ENCODE measurements around the gene CD81.

CD81 gene

DNA sequence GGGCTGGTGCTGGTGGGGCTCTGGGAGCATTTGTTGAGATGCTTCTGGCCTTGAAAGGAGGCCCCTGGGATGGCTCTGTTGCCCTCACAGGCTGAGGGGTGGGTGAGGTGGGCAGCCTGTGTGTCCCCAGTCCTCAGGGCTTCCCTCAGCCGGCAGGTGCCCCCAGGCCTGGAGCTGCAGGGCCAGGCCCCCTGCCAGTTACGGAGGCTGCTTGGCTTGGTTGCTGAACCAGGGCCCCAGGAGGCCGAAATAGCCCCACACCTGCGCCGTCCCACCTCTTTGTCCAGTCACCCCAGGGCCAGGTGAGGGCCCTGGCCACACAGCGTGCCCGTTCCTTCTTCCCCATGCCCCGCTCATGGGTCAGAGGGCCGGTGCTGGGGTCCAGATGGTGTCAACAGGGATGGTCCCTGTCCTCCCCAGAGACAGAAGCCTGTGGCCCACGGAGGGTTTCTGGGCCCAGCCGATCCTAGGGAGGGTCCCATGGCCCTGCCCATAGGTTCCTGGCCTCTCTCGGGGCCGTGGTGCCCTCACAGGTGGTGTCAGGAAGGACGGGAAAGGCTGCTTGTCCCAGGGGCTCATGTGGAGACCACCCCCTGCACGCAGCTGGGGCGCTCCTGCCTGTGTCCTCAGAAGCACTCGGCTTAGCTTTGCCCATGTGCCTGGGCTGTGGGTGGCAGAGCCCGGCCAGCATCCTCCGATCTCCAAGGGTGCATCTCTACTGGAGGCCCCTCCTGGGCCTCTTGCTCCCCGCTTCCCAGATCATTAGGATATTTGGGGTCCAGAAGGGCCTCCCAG lies 14.3 kb downstream of the CD81 start:
- TF ChIP-seq, protein P1, sequence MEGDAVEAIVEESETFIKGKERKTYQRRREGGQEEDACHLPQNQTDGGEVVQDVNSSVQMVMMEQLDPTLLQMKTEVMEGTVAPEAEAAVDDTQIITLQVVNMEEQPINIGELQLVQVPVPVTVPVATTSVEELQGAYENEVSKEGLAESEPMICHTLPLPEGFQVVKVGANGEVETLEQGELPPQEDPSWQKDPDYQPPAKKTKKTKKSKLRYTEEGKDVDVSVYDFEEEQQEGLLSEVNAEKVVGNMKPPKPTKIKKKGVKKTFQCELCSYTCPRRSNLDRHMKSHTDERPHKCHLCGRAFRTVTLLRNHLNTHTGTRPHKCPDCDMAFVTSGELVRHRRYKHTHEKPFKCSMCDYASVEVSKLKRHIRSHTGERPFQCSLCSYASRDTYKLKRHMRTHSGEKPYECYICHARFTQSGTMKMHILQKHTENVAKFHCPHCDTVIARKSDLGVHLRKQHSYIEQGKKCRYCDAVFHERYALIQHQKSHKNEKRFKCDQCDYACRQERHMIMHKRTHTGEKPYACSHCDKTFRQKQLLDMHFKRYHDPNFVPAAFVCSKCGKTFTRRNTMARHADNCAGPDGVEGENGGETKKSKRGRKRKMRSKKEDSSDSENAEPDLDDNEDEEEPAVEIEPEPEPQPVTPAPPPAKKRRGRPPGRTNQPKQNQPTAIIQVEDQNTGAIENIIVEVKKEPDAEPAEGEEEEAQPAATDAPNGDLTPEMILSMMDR (IDR thresholded peaks at IDR 0.05; ENCODE audit: low read depth, low read length): no peak
- in situ Hi-C loops (cut with HindIII; ENCODE audit: low sequenced_read_pairs): no loop called here
- H3K4me3 ChIP-seq (ENCODE audit: low read depth, low read length): no peak overlapping the region
- no peak for DNase-seq (ENCODE audit: low read depth, low spot score)

DNA sequence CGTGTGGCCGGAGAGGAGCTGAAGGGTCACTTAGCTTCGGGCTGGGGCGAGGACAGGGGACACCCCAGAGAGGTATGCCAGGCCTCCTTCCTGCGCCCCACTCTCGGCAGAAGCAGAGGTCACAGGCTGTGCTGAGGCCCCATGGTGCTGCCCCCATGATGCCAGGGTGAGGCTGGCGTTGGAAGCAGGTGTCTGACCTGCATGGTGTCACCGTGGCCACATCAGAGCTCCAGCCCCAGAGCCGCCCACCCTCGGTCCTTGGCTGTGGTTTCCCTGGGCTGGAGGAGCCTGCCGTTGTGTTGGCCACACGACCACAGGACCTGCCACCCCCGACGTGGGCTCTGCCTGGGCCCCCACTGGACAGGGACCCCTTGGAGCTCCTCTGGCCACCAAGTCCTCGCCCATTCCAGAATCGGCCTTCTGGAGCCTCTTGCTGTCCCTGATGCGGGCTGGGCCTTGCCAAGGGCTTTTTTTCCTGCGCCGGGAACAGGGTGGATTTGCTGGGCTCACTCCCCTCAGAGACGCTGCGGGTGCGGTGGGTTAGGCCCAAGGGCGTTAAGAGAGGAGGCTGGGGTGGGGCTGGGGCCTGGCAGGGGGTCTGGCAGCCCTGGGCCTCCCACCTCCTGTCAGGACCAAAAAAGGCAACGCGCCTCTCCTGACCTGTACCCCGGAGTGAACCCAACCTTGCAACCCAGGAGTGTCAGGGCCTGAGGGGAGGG lies 15.3 kb downstream of the CD81 start:
- in situ Hi-C loops (cut with HindIII; ENCODE audit: low sequenced_read_pairs): no loop called here
- TF ChIP-seq, protein P1 (IDR thresholded peaks at IDR 0.05; ENCODE audit: low read depth, low read length): no peak
- no peak for DNase-seq (ENCODE audit: low read depth, low spot score)
- no peak overlapping the region for H3K4me3 ChIP-seq (ENCODE audit: low read depth, low read length)

DNA sequence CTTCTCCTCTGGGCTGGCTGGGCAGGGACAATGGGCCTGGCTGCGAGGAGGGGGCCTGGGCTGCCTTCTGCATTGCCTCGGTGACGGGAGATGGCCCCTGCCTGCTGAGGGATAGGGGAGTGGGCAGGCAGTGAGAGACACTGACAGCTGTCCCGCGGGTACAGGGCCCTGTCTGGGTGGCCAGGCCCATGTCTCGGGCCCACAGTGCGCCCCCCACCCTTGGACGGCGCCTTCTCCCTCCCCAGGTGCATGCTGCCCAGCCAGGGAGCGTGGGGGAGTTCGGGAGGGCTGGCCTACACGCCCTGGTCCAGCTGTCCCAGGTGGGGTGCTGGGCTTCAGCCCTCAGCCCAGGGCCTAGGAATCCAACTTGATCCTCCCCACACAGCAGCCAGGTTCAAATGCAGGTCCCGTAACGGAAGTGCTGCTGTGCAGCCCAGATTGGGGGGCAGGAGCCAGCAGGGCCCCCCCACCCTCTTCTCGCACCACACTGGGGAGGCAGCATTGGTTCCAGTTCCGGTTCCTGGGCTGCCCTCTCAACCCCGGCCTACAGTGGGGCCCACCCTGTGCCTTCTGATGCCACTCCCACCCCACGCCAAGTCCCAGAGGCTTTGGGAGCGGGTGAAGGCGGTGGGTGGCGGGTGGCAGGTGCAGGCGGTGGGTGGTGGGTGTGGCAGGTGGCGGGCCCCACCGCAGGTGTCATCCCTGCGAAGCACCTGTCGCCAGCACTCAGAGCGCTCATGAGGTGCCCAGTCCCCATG lies 16.2 kb downstream of the CD81 start:
- in situ Hi-C loops (cut with HindIII; ENCODE audit: low sequenced_read_pairs): no loop called here
- no peak overlapping the region for H3K4me3 ChIP-seq (ENCODE audit: low read depth, low read length)
- no peak for DNase-seq (ENCODE audit: low read depth, low spot score)
- TF ChIP-seq, protein P1 (IDR thresholded peaks at IDR 0.05; ENCODE audit: low read depth, low read length): no peak

DNA sequence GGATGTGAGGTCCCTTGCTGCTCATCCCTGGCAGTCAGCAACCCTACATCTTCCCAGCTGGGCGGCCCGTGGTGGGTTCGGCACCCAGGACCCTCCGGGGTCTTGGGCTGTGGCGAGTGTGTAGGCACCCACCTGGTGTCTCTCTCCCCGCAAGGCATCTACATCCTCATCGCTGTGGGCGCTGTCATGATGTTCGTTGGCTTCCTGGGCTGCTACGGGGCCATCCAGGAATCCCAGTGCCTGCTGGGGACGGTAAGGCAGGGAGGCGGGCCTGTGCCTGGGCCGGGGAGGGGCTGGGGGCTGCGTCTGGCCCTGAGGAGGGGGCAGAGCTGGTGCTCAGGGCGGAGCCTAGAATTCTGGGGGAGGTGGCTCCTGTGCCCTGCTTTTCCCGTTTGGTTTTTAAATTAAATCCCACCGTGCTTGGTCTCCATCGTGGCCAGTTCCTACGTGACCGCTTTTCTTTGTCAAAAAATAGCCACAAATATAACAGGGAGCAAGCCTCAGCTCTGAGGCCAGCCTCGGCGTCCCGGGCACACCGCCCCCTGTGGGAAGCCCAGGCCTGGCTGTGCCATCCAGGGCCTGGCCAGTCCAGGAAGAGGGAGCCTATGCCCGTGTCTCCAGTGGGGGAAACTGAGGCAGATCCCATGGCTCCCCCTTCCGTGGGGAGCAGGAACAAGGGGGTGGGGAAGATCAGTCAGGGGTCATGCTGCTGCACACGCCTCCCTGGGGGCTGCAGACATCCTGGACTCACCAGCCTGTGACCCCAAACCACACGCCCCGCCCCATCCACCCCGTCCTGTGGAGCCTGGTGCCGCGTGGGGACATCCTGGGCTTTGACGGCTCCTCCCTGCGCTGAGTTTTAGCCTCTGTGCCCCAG lies 17.1 kb downstream of the CD81 start:
- H3K4me3 ChIP-seq (ENCODE audit: low read depth, low read length): no peak overlapping the region
- no peak for DNase-seq (ENCODE audit: low read depth, low spot score)
- in situ Hi-C loops (cut with HindIII; ENCODE audit: low sequenced_read_pairs): no loop called here
- TF ChIP-seq, protein P1 (IDR thresholded peaks at IDR 0.05; ENCODE audit: low read depth, low read length): peak; percentile 3

DNA sequence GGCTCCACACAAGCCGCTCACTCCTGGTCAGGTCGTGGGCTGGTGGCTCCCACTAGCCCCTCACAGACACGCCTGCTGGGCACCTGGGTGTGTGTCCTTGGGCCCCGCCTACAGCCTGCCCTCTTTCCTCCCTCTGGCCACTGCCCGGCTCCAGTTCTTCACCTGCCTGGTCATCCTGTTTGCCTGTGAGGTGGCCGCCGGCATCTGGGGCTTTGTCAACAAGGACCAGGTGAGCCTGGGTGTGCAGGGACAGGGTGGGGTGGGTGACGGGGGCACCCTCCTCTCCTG lies 17.7 kb downstream of the CD81 start:
- in situ Hi-C loops (cut with HindIII; ENCODE audit: low sequenced_read_pairs): no loop called here
- TF ChIP-seq, protein P1 (IDR thresholded peaks at IDR 0.05; ENCODE audit: low read depth, low read length): no peak
- no peak for DNase-seq (ENCODE audit: low read depth, low spot score)
- H3K4me3 ChIP-seq (ENCODE audit: low read depth, low read length): no peak overlapping the region

DNA sequence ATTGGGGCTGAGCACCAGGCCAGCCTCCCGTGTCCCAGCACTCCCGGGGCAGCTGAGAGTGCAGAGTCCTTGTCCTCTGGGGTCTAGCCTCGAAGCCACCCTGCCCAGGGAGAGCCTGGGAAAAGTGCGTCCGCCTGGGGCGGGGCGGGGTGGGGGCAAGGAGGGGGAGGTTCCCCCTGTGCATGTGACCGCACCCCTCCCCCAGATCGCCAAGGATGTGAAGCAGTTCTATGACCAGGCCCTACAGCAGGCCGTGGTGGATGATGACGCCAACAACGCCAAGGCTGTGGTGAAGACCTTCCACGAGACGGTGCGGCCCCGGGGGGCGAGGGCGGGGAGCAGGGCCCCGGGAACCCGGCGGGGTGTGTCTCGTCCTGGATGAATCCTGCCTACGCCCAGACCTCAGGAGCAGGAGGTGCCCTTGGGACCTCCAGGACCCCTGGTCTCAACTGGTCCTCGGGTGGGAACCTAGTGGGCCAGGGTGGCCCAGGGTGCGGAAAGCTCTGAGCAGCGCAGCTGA lies 18.2 kb downstream of the CD81 start:
- in situ Hi-C loops (cut with HindIII; ENCODE audit: low sequenced_read_pairs): no loop called here
- DNase-seq (ENCODE audit: low read depth, low spot score): no peak
- H3K4me3 ChIP-seq (ENCODE audit: low read depth, low read length): no peak overlapping the region
- TF ChIP-seq, protein P1 (IDR thresholded peaks at IDR 0.05; ENCODE audit: low read depth, low read length): no peak

Measured in astrocyte of the spinal cord (primary cell).